ENCODE measurements around the gene KLF13.

- TF ChIP-seq CTCF (IDR thresholded peaks at IDR 0.05; ENCODE audit: low read depth, low read length) (no peak), EZH2phosphoT487 (IDR thresholded peaks at IDR 0.05; ENCODE audit: low read depth) (no peak)
Measured at GRCh38 chr15:31328428-31328968, 1.9 kb downstream of the KLF13 start.
